C4-2B (cell line): ENCODE data around the gene GAB4.
"Not testable (repeated sequence)": the region's sequence is repeated elsewhere in the genome, so short reads cannot be mapped to it uniquely, and the experiment has no call there.

Source experiments
- ZFX ChIP-seq: fragments of 450-650 bp; IDR thresholded peaks from 2 replicates; pipeline ENCODE4 v1.6.1; 2017
- TF ChIP-seq, protein P1 (sequence below): fragments of 450-650 bp; conservative IDR thresholded peaks from 2 replicates; pipeline ENCODE4 v1.5.1; 2017; ENCODE audit warnings: mild to moderate bottlenecking

DNA sequence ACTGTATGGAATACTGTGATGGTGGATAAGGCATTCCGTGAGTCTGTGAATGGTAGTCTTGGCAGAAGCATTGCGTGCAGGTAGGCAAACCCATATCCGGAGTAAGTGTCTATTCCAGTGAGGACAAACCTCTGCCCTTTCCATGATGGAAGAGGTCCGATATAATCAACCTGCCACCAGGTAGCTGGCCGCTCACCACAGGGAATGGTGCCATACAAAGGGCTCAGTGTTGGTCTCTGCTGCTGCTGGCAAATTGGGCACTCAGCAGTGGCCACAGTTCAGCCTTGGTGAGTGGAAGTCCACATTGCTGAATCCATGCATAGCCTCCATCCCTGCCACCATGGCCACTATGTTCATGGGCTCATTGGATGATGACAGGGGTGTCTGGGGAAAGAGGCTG, 70.8 kb downstream of the GAB4 start:
- TF ChIP-seq, protein P1, sequence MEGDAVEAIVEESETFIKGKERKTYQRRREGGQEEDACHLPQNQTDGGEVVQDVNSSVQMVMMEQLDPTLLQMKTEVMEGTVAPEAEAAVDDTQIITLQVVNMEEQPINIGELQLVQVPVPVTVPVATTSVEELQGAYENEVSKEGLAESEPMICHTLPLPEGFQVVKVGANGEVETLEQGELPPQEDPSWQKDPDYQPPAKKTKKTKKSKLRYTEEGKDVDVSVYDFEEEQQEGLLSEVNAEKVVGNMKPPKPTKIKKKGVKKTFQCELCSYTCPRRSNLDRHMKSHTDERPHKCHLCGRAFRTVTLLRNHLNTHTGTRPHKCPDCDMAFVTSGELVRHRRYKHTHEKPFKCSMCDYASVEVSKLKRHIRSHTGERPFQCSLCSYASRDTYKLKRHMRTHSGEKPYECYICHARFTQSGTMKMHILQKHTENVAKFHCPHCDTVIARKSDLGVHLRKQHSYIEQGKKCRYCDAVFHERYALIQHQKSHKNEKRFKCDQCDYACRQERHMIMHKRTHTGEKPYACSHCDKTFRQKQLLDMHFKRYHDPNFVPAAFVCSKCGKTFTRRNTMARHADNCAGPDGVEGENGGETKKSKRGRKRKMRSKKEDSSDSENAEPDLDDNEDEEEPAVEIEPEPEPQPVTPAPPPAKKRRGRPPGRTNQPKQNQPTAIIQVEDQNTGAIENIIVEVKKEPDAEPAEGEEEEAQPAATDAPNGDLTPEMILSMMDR, result not testable (repeated sequence)
- not testable (repeated sequence) for TF ChIP-seq ZFX
